ENCODE measurements around the gene ST14. TPM values are rescaled to one million over a fixed set of nuclear protein-coding genes. Genes with fewer than 3 reads are reported as not detected.

Gene ST14
- total RNA-seq, 4 donors from 2014 or later = 104 to 469 (median 424) TPM

GRCh38 chr11:130115218-130115617 lies 44.4 kb upstream of the ST14 start:
- no peak for TF ChIP-seq CTCF (IDR thresholded peaks at IDR 0.05)
- no peak for TF ChIP-seq POLR2A (IDR thresholded peaks at IDR 0.05)
- no peak for DNase-seq
- H3K36me3 ChIP-seq = peaks cover 0 to 25% (median 0%) of the 10 kb centered on the region in 3 donors
- no peaks in the 10 kb centered on the region for H3K9me3 ChIP-seq
- no peak overlapping the region for H3K27ac ChIP-seq
- H3K27me3 ChIP-seq = no peaks in the 10 kb centered on the region
- peaks cover 0 to 11% (median 5%) of the 10 kb centered on the region in 4 donors for H3K4me1 ChIP-seq
- no peak overlapping the region for H3K4me3 ChIP-seq

GRCh38 chr11:130118165-130118564 lies 41.4 kb upstream of the ST14 start:
- TF ChIP-seq CTCF (IDR thresholded peaks at IDR 0.05) = no peak
- no peak for TF ChIP-seq POLR2A (IDR thresholded peaks at IDR 0.05)

GRCh38 chr11:130118636-130119387 lies 40.8 kb upstream of the ST14 start:
- peaks cover 0 to 14% (median 5%) of the 10 kb centered on the region in 4 donors for H3K4me1 ChIP-seq
- TF ChIP-seq CTCF (IDR thresholded peaks at IDR 0.05) (no peak), POLR2A (IDR thresholded peaks at IDR 0.05) (no peak)
- H3K9me3 ChIP-seq = no peaks in the 10 kb centered on the region
- no peaks in the 10 kb centered on the region for H3K27me3 ChIP-seq
- no peak overlapping the region for H3K4me3 ChIP-seq
- DNase-seq = peak in 2 of 3 donors; percentile 43 to 58
- H3K27ac ChIP-seq = peak overlapping the region in 1 of 4 donors; percentile 20
- H3K36me3 ChIP-seq = peaks cover 0 to 24% (median 0%) of the 10 kb centered on the region in 3 donors

More at GRCh38 chr11:130118165-130118564, 41.4 kb upstream of the ST14 start:
- no peak for DNase-seq
- no peaks in the 10 kb centered on the region for H3K27me3 ChIP-seq
- no peak overlapping the region for H3K4me3 ChIP-seq
- peak overlapping the region in 1 of 4 donors; percentile 22 for H3K27ac ChIP-seq
- no peaks in the 10 kb centered on the region for H3K9me3 ChIP-seq
- peaks cover 0 to 17% (median 0%) of the 10 kb centered on the region in 3 donors for H3K36me3 ChIP-seq
- peaks cover 0 to 14% (median 5%) of the 10 kb centered on the region in 4 donors for H3K4me1 ChIP-seq

GRCh38 chr11:130120045-130120444 lies 39.5 kb upstream of the ST14 start:
- peak overlapping the region in 1 of 4 donors; percentile 21 for H3K27ac ChIP-seq
- no peak for TF ChIP-seq CTCF (IDR thresholded peaks at IDR 0.05)
- no peak for TF ChIP-seq POLR2A (IDR thresholded peaks at IDR 0.05)
- no peak overlapping the region for H3K4me3 ChIP-seq
- H3K27me3 ChIP-seq = no peaks in the 10 kb centered on the region
- no peak for DNase-seq
- H3K36me3 ChIP-seq = peaks cover 0 to 29% (median 0%) of the 10 kb centered on the region in 3 donors
- H3K4me1 ChIP-seq = peaks cover 0 to 14% (median 5%) of the 10 kb centered on the region in 4 donors
- H3K9me3 ChIP-seq = no peaks in the 10 kb centered on the region

GRCh38 chr11:130121445-130121978 lies 38.1 kb upstream of the ST14 start:
- Histone ChIP-seq H3K4me1 (peaks cover 0 to 14% (median 5%) of the 10 kb centered on the region in 4 donors), H3K9me3 (no peaks in the 10 kb centered on the region), H3K27me3 (no peaks in the 10 kb centered on the region), H3K27ac (peak overlapping the region in 1 of 4 donors; percentile 3), H3K36me3 (peaks cover 0 to 29% (median 0%) of the 10 kb centered on the region in 3 donors), H3K4me3 (no peak overlapping the region)
- DNase-seq = no peak
- no peak for TF ChIP-seq CTCF (IDR thresholded peaks at IDR 0.05)
- no peak for TF ChIP-seq POLR2A (IDR thresholded peaks at IDR 0.05)

Measured in Peyer's patch (tissue), 4 donors.